Activated naive CD4-positive, alpha-beta T cell treated with anti-CD3 and anti-CD28 coated beads, Interleukin-2, amount 50 U/mL, for 72 hours (primary cell): Measurements from ENCODE around the gene RBM6. TPM values are rescaled to one million over a fixed set of nuclear protein-coding genes. Genes with fewer than 3 reads are reported as not detected.

ENCODE experiments used
- ATAC-seq, 2 donors: fragments of 150-1000 bp; cut with Tn5 transposase; 2 replicates each; pipeline ENCODE4 v1.10.0; 2021; ENCODE audit warnings: mild to moderate bottlenecking in 2 of 2, moderate library complexity in 2 of 2
- DNase-seq, 2 donors: peaks; one replicate each; pipeline ENCODE4 v3.0.0; 2021 to 2022; ENCODE audit warnings: low spot score in 2 of 2
- H3K27ac Mint-ChIP-seq, 2 donors: one replicate each; pipeline ENCODE4 v1.8.0; 2022; ENCODE audit warnings: mild to moderate bottlenecking in 2 of 2, mixed read lengths in 2 of 2
- H3K36me3 Mint-ChIP-seq, 2 donors: one replicate each; pipeline ENCODE4 v1.8.0; 2022; ENCODE audit warnings: mixed read lengths in 2 of 2
- H3K9me3 Mint-ChIP-seq, 2 donors: one replicate each; pipeline ENCODE4 v1.8.0; 2022; ENCODE audit warnings: mixed read lengths in 2 of 2
- total RNA-seq, 2 donors: library from RNA; stranded (reverse); gene quantifications; one replicate each; pipeline ENCODE4 v1.2.3, GENCODE V29; 2022

Gene RBM6
- total RNA-seq, 2 donors from 2014 or later, result 94.6 to 168 TPM

DNA sequence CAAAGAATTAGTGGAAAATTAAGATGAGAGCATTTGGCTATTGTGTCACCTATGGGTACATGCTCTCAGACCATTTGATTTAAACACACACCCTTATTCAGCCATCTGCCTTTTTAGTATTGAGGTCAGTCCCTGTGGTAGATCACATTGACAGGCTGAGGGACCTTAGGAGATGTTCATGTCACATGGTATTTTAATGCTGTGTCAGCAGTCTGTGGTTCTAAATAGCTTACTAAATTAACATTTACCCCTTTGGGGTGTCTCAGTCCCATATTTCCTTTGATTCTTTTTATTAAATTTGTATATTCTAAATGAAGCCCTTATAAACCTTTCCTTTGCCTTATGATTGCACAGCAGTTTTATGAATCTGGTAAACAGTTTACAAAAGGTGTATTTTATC is 151.0 kb downstream of the RBM6 start:
- Mint-ChIP-seq H3K27ac (peak overlapping the region; percentile 98 to 100), H3K9me3 (no peaks in the 10 kb centered on the region), H3K36me3 (peaks cover 41 to 44% of the 10 kb centered on the region in 2 donors)
- no peak for DNase-seq
- no peak for ATAC-seq

DNA sequence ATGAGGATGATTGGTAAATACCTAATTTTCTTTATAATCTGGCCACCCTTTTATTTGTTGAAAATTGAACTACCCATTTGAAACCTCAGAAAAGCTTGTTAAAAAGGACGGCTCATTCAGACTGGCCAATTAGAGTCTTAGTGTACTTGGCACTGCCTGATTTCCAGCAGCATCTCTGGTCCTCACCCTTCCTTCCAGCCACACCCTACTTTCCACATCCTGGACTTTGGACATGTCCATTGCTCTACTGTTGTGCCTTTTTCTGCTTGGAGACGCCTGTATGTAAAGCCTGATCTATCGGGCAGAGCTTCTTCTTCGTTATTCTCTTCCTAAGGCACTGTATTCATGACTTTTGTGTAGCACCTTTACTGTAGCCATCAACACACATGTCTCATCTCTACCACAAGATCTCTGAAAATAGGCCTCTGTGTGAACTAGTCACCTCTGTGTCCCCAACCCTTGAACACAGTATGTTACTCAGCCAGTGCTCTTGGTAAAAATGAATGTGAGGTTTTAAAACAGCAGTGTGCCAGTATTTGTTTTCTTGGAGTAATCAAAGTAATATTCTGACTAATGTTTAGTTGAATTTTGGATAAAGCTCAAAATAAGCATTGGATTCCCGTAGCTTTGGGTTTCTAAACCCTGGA is 155.5 kb downstream of the RBM6 start:
- Mint-ChIP-seq H3K27ac (peak overlapping the region; percentile 21 to 90), H3K36me3 (peaks cover 22 to 44% of the 10 kb centered on the region in 2 donors), H3K9me3 (no peaks in the 10 kb centered on the region)
- DNase-seq (no peak), ATAC-seq (no peak)

DNA sequence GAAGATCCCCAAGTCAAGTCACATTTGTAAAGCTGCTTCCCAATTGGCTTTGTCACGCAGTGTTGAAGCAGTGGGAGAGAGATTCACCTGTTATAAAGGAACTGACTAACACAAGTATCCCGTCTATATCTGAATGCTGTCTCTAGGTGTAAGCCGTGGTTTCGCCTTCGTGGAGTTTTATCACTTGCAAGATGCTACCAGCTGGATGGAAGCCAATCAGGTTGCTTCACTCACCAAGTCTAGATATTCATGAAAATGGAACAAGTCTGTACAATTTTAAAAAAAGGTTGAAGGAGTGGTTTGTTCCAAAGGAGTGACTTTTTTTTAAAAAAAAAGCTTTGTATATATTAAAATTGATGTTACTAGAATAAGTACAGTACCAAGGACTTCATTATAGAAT is 160.4 kb downstream of the RBM6 start:
- Mint-ChIP-seq H3K9me3 (no peaks in the 10 kb centered on the region), H3K27ac (peak overlapping the region in 1 of 2 donors; percentile 44), H3K36me3 (peaks cover 18 to 50% of the 10 kb centered on the region in 2 donors)
- no peak for DNase-seq
- ATAC-seq, result no peak

- peak overlapping the region in 1 of 2 donors; percentile 36 for H3K27ac Mint-ChIP-seq
- ATAC-seq, result peak in 1 of 2 donors; percentile 69
Observed at GRCh38 chr3:50100956-50101845, 161.3 kb downstream of the RBM6 start.

DNA sequence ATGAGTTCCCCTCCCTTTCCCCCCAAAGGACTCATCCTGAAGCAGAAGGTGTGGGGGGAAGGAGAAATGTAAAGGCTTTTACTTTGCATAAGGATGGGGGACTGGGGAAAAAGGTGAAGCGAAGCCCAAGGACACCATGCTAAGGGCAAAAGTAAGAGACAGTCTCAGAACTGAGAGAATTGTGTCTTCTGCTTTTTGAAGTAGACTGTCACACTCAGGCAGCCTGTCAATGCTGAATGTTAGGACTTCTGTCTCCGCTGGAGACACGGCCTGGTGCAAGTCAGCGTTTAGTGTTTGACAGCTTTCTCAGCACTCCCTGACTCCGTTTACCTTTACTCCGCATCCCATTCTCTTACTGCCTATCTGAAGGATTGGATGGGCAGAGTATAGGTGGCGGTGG is 162.6 kb downstream of the RBM6 start:
- Mint-ChIP-seq H3K9me3 (no peaks in the 10 kb centered on the region), H3K36me3 (peaks cover 17 to 59% of the 10 kb centered on the region in 2 donors), H3K27ac (peak overlapping the region in 1 of 2 donors; percentile 36)
- no peak for DNase-seq
- no peak for ATAC-seq

More at GRCh38 chr3:50100956-50101845, 161.3 kb downstream of the RBM6 start:
- H3K9me3 Mint-ChIP-seq, result no peaks in the 10 kb centered on the region
- H3K36me3 Mint-ChIP-seq, result peaks cover 12 to 53% of the 10 kb centered on the region in 2 donors
- DNase-seq, result no peak

GRCh38 chr3:50111757-50112156 is 171.8 kb downstream of the RBM6 start:
- Mint-ChIP-seq H3K36me3 (peaks cover 23 to 35% of the 10 kb centered on the region in 2 donors), H3K27ac (no peak overlapping the region), H3K9me3 (no peaks in the 10 kb centered on the region)
- DNase-seq, result no peak
- no peak for ATAC-seq

GRCh38 chr3:50112462-50112861 is 172.5 kb downstream of the RBM6 start:
- no peak for DNase-seq
- Mint-ChIP-seq H3K27ac (peak overlapping the region in 1 of 2 donors; percentile 60), H3K36me3 (peaks cover 16 to 32% of the 10 kb centered on the region in 2 donors), H3K9me3 (no peaks in the 10 kb centered on the region)
- peak in 1 of 2 donors; percentile 18 for ATAC-seq

DNA sequence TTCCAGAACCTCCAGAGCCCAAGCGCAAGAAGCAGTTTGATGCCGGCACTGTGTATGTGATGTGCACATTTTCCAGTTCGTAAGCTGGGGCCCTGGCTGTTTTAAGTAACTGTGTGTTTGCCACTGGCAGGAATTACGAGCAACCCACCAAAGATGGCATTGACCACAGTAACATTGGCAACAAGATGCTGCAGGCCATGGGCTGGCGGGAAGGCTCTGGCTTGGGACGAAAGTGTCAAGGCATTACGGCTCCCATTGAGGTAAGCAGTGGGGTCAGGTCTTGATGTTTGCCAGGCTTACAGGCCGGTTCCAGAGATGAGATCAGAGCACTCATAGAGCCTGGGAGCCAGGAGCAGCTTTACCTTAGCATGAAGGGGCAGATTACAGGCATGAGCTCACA is 177.2 kb downstream of the RBM6 start:
- ATAC-seq (no peak), DNase-seq (no peak)
- H3K27ac Mint-ChIP-seq, result no peak overlapping the region
- H3K9me3 Mint-ChIP-seq, result no peaks in the 10 kb centered on the region
- peaks cover 16 to 23% of the 10 kb centered on the region in 2 donors for H3K36me3 Mint-ChIP-seq

- H3K36me3 Mint-ChIP-seq, result peaks cover 16 to 21% of the 10 kb centered on the region in 2 donors
- ATAC-seq (no peak), DNase-seq (no peak)
- no peaks in the 10 kb centered on the region for H3K9me3 Mint-ChIP-seq
- no peak overlapping the region for H3K27ac Mint-ChIP-seq
Observed at GRCh38 chr3:50118237-50118636, 178.3 kb downstream of the RBM6 start.

DNA sequence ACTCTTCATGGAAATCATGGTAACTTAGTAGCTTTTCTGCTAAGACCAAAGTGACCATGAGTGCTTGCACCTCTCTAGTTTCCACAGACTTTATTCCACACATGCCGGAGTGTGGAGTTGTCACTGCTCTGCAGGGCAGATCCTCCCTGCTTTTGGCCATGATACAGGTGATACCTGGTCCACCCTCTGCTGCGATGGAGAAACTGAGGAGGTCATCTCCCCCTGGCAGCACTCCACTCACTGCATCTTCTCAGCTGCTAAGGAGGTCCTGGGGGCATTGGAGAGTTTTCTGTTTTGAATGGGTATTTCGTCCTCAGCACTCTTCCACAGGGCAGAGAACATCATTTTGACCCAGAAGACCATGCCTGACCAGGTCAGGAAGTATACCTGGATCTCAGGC is 179.8 kb downstream of the RBM6 start:
- Mint-ChIP-seq H3K36me3 (peaks cover 8 to 10% of the 10 kb centered on the region in 2 donors), H3K27ac (no peak overlapping the region)
- ATAC-seq, result no peak

DNA sequence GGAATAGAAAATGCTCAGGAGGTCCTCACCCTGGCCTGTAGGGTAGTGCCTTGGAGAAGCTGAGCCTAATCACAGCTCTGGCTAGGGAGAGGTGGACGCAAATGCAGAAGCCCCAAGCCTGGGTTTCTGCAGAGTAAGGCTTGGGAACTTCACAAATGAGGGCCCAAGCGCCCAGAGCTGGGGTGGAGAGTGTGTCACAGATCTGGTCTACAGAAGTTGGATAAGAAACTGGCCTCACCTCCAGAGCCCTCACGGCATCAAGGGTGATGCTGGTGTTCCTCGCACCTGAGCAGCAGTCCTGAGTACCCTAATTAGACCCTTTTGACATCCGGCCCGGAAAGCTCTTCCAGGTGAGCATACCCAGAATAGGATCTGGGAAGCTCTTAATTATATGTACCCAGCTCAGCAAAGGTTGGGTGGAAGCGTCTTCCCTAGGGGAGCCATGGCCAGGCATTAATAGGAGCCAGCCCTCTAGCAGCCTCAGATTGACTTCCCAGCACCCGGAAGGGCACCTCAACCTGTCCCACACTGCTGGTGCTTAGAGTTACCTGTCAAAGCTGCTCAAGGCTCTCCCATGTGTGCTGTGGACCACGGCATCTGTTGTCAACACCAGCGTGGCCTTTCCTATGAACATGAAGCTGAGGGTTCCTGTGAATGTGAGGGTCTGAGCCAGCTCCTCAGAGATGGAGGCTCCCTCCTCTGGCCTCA is 180.6 kb downstream of the RBM6 start:
- Mint-ChIP-seq H3K9me3 (no peaks in the 10 kb centered on the region), H3K27ac (no peak overlapping the region), H3K36me3 (peaks cover 6 to 7% of the 10 kb centered on the region in 2 donors)
- ATAC-seq (no peak), DNase-seq (no peak)

More for the DNA sequence above, 179.8 kb downstream of the RBM6 start:
- no peak for DNase-seq
- no peaks in the 10 kb centered on the region for H3K9me3 Mint-ChIP-seq

- Mint-ChIP-seq H3K9me3 (no peaks in the 10 kb centered on the region), H3K36me3 (no peaks in the 10 kb centered on the region), H3K27ac (peak overlapping the region in 1 of 2 donors; percentile 34)
- DNase-seq, result peak; percentile 65 to 72
- ATAC-seq, result peak; percentile 84 to 90
Observed at GRCh38 chr3:50121072-50122032, 181.4 kb downstream of the RBM6 start.

DNA sequence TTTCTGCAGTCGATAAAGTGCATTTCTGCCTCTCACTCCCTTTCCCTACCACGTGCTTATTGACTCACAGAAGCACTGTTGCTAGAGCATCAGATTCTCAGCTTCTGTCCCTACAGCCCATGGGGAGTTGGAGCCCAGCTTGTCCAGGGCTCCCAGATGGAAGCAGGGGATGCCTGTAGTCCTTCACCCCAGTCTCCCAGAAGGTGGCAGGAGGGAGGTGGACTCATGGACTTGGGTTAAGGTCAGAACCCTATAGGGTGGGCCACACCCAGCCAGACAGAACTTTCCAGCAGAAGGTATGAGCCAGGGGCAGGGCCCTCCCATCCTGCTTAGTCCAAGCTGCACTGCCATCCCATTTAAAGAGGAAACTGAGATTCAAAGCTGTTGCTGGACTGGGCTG is 182.1 kb downstream of the RBM6 start:
- no peak for ATAC-seq
- DNase-seq, result no peak
- Mint-ChIP-seq H3K27ac (peak overlapping the region; percentile 34 to 66), H3K36me3 (no peaks in the 10 kb centered on the region), H3K9me3 (no peaks in the 10 kb centered on the region)

DNA sequence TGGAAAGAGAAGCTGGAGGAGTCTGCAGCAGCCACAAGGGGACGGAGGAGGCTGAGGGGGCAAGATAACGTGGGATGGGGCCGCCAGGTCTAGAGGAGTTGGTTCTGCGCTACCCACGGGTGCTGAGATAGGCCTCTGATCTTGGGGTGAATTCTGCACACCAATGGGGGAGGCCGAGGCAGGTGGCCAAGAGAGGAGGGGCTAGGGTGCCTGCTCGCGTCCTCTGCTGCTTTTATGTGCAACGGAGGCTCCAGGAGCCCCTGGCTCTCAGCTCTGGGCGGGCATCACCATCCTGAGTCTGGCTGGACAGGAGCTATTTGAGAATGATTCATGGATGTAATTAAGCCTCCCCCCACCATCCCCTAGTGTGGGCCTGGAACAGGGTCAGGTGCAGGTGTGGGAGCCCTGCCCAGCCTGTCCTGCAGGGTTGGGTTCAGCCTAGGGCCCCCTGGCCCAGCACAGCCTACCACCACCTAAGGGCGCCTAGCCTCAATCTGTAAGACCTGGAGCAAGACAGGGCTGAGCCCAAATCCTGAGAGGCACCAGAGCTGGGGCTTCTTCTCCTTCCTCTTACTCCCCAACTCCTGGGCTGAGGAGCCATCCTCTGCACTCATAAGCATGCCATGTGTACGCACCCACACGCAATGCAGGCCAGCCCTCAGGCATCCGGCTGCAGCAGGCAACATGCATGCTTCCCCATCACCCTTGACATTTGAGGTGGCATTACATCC is 182.9 kb downstream of the RBM6 start:
- ATAC-seq (peak in 1 of 2 donors; percentile 5), DNase-seq (no peak)
- no peaks in the 10 kb centered on the region for H3K9me3 Mint-ChIP-seq
- no peaks in the 10 kb centered on the region for H3K36me3 Mint-ChIP-seq
- peak overlapping the region; percentile 34 to 66 for H3K27ac Mint-ChIP-seq

DNA sequence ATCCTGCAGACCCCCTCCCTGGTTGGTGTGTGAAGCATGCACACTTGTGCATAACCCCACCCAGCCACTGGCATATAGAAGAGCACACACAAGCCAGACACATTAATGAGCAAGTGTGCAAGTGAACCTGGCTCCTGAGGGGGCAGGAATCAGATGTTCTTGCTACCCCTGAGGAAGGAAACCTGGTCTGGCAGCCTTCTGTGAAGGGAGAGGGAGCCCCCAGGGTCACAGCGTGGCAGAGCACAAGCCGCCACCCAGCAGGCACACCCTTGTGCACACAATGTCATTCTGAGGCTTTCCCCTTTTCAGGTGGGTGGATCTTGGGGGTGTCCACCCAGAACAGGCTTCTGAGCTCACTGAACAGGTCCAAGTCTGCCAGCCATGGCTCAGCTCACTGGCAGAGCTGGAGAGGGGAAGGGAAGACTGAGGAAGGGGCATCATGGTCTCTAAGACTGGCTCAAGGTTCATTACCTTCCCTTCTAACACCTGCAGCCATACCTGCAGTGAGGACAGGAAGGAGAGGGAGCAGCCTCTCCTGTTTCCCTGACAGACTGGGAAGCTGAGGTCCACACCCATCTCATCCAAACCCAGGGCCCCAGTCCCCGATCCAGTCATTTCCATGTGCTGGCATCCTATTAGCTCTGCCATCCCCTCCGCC is 183.6 kb downstream of the RBM6 start:
- no peak for DNase-seq
- H3K9me3 Mint-ChIP-seq, result no peaks in the 10 kb centered on the region
- H3K27ac Mint-ChIP-seq, result peak overlapping the region; percentile 14 to 49

More for the DNA sequence above, 183.6 kb downstream of the RBM6 start:
- no peak for ATAC-seq
- no peaks in the 10 kb centered on the region for H3K36me3 Mint-ChIP-seq
